ENCODE results near the gene BRDT. TPM values are rescaled to one million over a fixed set of nuclear protein-coding genes. Genes with fewer than 3 reads are reported as not detected.
"Not testable (repeated sequence)": the region's sequence is repeated elsewhere in the genome, so short reads cannot be mapped to it uniquely, and the experiment has no call there.

The BRDT gene
- total RNA-seq, 1 donor from 2014 or later = not detected

DNA sequence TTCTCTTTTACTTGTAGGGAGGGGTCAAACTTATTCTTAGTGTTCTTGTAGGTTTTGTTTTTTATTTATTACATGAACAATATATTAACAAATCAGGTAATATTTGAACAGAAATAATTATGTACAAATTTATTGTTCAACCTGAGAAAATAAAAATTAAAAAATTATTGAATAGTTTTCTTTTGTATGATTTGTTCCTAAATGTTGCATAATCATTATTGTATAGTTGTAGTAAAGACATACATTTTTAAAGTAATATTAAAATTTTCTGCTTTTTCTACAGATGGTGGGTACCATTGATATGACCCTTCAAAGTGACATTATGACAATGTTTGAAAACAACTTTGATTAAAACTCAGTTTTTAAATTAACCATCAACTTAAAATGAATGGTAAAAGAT, 64.7 kb downstream of the BRDT start:
- ATAC-seq = no peak
- H3K27me3 ChIP-seq = no peaks in the 10 kb centered on the region
- H3K27ac ChIP-seq = no peak overlapping the region
- H3K4me3 ChIP-seq = no peak overlapping the region
- no peaks in the 10 kb centered on the region for H3K9me3 ChIP-seq
- intact Hi-C loops (cut with DNase I) = no loop called here
- TF ChIP-seq CTCF (IDR thresholded peaks at IDR 0.05) = no peak
- no peak for DNase-seq
- H3K4me1 ChIP-seq = no peaks in the 10 kb centered on the region
- no peaks in the 10 kb centered on the region for H3K36me3 ChIP-seq

GRCh38 chr1:92016720-92017316, 67.6 kb downstream of the BRDT start:
- intact Hi-C loops (cut with DNase I) = no loop called here
- Histone ChIP-seq H3K36me3 (no peaks in the 10 kb centered on the region), H3K4me3 (no peak overlapping the region), H3K9me3 (no peaks in the 10 kb centered on the region), H3K27me3 (no peaks in the 10 kb centered on the region), H3K4me1 (no peaks in the 10 kb centered on the region), H3K27ac (no peak overlapping the region)
- no peak for ATAC-seq
- no peak for DNase-seq
- no peak for TF ChIP-seq CTCF (IDR thresholded peaks at IDR 0.05)

DNA sequence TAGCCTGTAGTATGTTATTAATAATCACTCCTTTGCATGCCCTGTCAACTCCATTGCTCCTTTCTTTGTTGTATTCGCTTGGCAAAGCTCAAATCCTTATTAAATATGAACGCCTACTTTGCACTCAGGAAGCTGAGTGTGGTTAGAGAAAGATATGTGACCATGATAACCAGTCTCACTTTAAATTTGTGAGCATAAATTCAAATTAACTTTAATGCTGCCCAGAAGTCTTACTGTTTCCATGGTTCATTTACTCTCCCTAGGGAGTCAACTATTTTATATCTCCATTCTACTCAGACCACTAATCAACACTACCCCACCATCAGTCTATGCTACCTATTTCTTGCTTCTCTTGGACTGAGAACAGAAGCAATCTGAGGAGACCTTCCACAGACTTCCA, 68.5 kb downstream of the BRDT start:
- ATAC-seq = no peak
- Histone ChIP-seq H3K36me3 (no peaks in the 10 kb centered on the region), H3K27ac (no peak overlapping the region), H3K9me3 (no peaks in the 10 kb centered on the region), H3K27me3 (no peaks in the 10 kb centered on the region), H3K4me3 (no peak overlapping the region), H3K4me1 (no peaks in the 10 kb centered on the region)
- TF ChIP-seq CTCF (IDR thresholded peaks at IDR 0.05) = no peak
- intact Hi-C loops (cut with DNase I) = no loop called here
- no peak for DNase-seq

- H3K9me3 ChIP-seq; H3K4me1 ChIP-seq; ATAC-seq; H3K4me3 ChIP-seq; H3K27ac ChIP-seq; H3K36me3 ChIP-seq; DNase-seq; intact Hi-C loops (cut with DNase I): not testable (repeated sequence)
- peaks cover 17% of the 10 kb centered on the region for H3K27me3 ChIP-seq
These were observed 76.8 kb downstream of the BRDT start for GRCh38 chr1:92026042-92026441.

DNA sequence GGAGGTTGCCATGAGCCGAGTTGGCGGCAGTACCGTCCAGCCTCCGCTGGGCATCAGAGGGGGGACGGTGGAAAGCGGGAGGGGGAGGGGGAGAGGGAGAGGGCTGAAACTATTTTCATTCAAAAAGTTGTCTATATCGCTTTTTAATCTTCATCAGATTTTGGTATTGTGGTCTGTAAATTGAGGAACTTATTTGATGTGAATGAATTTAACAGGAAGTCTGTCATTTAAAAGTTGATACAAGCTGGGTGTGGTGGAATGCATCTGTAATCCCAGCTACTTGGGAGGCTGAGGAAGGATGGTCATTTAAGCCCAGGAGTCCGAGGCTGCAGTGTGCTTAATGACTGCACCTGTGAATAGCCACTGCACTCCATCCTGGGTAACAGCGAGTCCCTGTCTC, 77.6 kb downstream of the BRDT start:
- Histone ChIP-seq H3K36me3 (no peaks in the 10 kb centered on the region), H3K9me3 (no peaks in the 10 kb centered on the region), H3K27ac (no peak overlapping the region), H3K4me1 (peaks cover 6% of the 10 kb centered on the region), H3K27me3 (peaks cover 17% of the 10 kb centered on the region), H3K4me3 (no peak overlapping the region)
- intact Hi-C loops (cut with DNase I) = no loop called here
- DNase-seq (no peak), ATAC-seq (no peak)
- TF ChIP-seq CTCF (IDR thresholded peaks at IDR 0.05) = no peak

DNA sequence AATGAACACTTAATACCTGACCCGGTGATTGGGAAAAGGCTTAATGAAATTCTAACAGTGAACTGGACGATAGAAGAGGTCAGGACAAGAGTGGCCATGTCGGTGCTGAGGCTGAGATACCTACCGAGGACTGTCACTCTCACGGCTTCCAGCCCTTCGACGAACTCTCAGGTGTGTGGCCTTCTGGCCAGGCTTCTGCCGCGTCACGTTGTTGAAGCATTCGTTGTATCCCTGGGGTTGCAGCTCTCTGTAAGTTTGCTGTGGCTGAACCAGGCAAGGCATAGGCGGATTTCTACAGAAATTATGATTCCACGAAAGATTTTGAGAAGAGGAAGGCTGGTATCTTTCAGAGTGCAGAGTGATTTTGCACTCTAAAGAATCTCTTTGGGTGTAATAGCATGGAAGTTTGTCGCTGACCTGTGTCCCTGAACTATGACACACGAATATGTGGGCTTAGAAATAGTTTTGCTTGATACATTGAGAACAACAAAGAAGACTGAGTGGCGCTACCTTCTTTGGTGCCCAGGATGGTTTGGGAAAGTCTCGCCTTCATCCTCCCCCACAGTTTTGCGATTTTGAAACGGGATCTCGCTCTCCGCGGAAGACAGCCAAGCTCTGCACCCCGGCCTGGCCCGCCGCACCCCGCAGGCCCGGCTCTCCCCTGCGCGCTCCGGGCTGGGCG, 80.2 kb downstream of the BRDT start:
- peaks cover 17% of the 10 kb centered on the region for H3K27me3 ChIP-seq
- no peak for ATAC-seq
- peaks cover 6% of the 10 kb centered on the region for H3K4me1 ChIP-seq
- no peaks in the 10 kb centered on the region for H3K36me3 ChIP-seq
- TF ChIP-seq CTCF (IDR thresholded peaks at IDR 0.05) = no peak
- H3K9me3 ChIP-seq = no peaks in the 10 kb centered on the region
- H3K4me3 ChIP-seq = peak overlapping the region; percentile 56
- intact Hi-C loops (cut with DNase I) = no loop called here
- DNase-seq = no peak
- H3K27ac ChIP-seq = no peak overlapping the region

All from upper lobe of right lung (tissue), 1 donor.